K562 (cell line): ENCODE measurements around the gene YIF1A. TPM values are rescaled to one million over a fixed set of nuclear protein-coding genes. Genes with fewer than 3 reads are reported as not detected.

Experiments used
- ARID2 ChIP-seq: fragments of 450-650 bp; IDR thresholded peaks from 2 replicates; pipeline ENCODE4 v1.6.1; 2017; ENCODE audit warnings: antibody characterized with exemption, mild to moderate bottlenecking
- DDX20 ChIP-seq: fragments of 450-650 bp; IDR thresholded peaks from 2 replicates; pipeline ENCODE4 v1.6.1; 2016; ENCODE audit warnings: missing genetic modification characterization, low read depth, mild to moderate bottlenecking, missing compliant biosample characterization, moderate library complexity
- ELF4 ChIP-seq: fragments of 450-650 bp; formaldehyde crosslinking; IDR thresholded peaks from 2 replicates; pipeline ENCODE4 v1.4.0; 2022; ENCODE audit warnings: missing genetic modification characterization
- GABPB2 ChIP-seq: fragments of 250-450 bp; sonication (Bioruptor Pico); conservative IDR thresholded peaks from 2 replicates; pipeline ENCODE4 v1.5.1; 2021; ENCODE audit warnings: mild to moderate bottlenecking
- HBP1 ChIP-seq: fragments of 450-650 bp; formaldehyde crosslinking; IDR thresholded peaks from 2 replicates; pipeline ENCODE4 v1.4.0; 2022; ENCODE audit warnings: missing genetic modification characterization
- HDAC1 ChIP-seq, 2 experiments: fragments of 450-650 bp; IDR thresholded peaks; 2 replicates each; pipeline ENCODE4 v1.6.1; 2016 to 2017; ENCODE audit warnings: inconsistent platforms in 1 of 2, mild to moderate bottlenecking in 1 of 2, moderate library complexity in 1 of 2
- OTX1 ChIP-seq: fragments of 450-650 bp; formaldehyde crosslinking; IDR thresholded peaks from 2 replicates; pipeline ENCODE4 v1.4.0; 2022; ENCODE audit warnings: mild to moderate bottlenecking
- SIRT6 ChIP-seq: IDR thresholded peaks from one replicate; pipeline ENCODE4 v1.6.1; 2012; ENCODE audit warnings: low read depth, mild to moderate bottlenecking, control low read depth, inconsistent platforms, low read length, moderate library complexity
- SMARCA5 ChIP-seq: fragments of 450-650 bp; IDR thresholded peaks from 2 replicates; pipeline ENCODE4 v1.6.1; 2016
- THRB ChIP-seq: fragments of 450-650 bp; formaldehyde crosslinking; conservative IDR thresholded peaks from 2 replicates; pipeline ENCODE4 v1.4.0; 2022; ENCODE audit warnings: mild to moderate bottlenecking, missing genetic modification characterization
- ZBTB26 ChIP-seq: fragments of 450-650 bp; formaldehyde crosslinking; IDR thresholded peaks from 2 replicates; pipeline ENCODE4 v1.4.0; 2022; ENCODE audit warnings: missing genetic modification characterization
- ZBTB7A ChIP-seq: IDR thresholded peaks from 2 replicates; pipeline ENCODE4 v1.6.1; 2011; ENCODE audit warnings: low read depth, mild to moderate bottlenecking, low read length, moderate library complexity, borderline replicate concordance; ENCODE audit not compliant: control insufficient read depth
- ZNF197 ChIP-seq: fragments of 200-800 bp; sonication (Bioruptor generic); IDR thresholded peaks from 2 replicates; pipeline ENCODE4 v1.6.1; 2016; ENCODE audit warnings: low read depth, missing genetic modification characterization, missing compliant biosample characterization
- polyA plus RNA-seq, 8 experiments: library from polyadenylated mRNA; depleted of rRNA in 4 of 8; stranded (reverse) in 5 of 8; unstranded in 3 of 8; fragments of >200 nt; fragmentation: Nextera tagmentation in 2 of 8; fragmentation: Illumina TruSeq in 1 of 8; extraction: Ambion mirVana in 2 of 8; extraction: Trizol in 1 of 8; gene quantifications; 2 replicates each; pipeline versions ENCODE4 v1.2.1 to v1.2.3, GENCODE V29; 2011 to 2014; ENCODE audit warnings: inconsistent platforms in 1 of 8, missing spikeins in 1 of 8
- total RNA-seq, 7 experiments: library from RNA; depleted of rRNA in 6 of 7; stranded (reverse); fragments of >200 nt in 6 of 7; fragmentation: Illumina TruSeq in 2 of 7; extraction: Trizol in 2 of 7; gene quantifications; 2 replicates each; pipeline versions ENCODE4 v1.2.1 to v1.2.3, GENCODE V29; 2011 to 2021; ENCODE audit warnings: low replicate concordance in 1 of 7

The YIF1A gene
- total and polyA plus RNA-seq, 9 of the 15 experiments (the other 6 are each of a cell fraction or from before 2014, with no cell fraction given) = 8.6 to 121 (median 77.2) TPM

GRCh38 chr11:66327171-66328030 is 38.5 kb upstream of the YIF1A start (continued):
- TF ChIP-seq ZBTB7A (peak; percentile 35; the same call in 1 of the 2 replicates), THRB (peak; percentile 80; the same call in 1 of the 2 replicates), HBP1 (CRISPR knock-in tag) (0 out of 2 replicates have a peak, but pooled peaks have one; percentile 61), OTX1 (CRISPR knock-in tag) (peak; percentile 69; the same call in 1 of the 2 replicates), ZBTB26 (CRISPR knock-in tag) (peak; percentile 86; the same call in 1 of the 2 replicates), HDAC1 (IDR thresholded peaks at IDR 0.05) (peak in 1 of 2 experiments; percentile 43; a peak in 1 of 4 replicates), SIRT6 (no peak), ZNF197 (CRISPR knock-in tag) (no peak), SMARCA5 (0 out of 2 replicates have a peak, but pooled peaks have one; percentile 14), ARID2 (no peak), DDX20 (tag) (no peak), ELF4 (CRISPR knock-in tag) (peak; percentile 69; the same call in 1 of the 2 replicates), GABPB2 (CRISPR knock-in tag) (no peak)
